AG09309 (cell line): Measurements from ENCODE around the gene ADAMTS4.

Experiments
- DNase-seq: peaks from one replicate; pipeline ENCODE4 v3.0.0-alpha.2; 2010; ENCODE audit warnings: low read depth
- H3K4me3 ChIP-seq: 2 replicates; pipeline ENCODE4 v1.5.1; 2011; ENCODE audit warnings: mild to moderate bottlenecking, low read depth, low read length, moderate library complexity; ENCODE audit not compliant: control insufficient read depth
- TF ChIP-seq, protein P1 (sequence below): IDR thresholded peaks from 2 replicates; pipeline ENCODE4 v1.5.1; 2011; ENCODE audit warnings: mild to moderate bottlenecking, low read depth, low read length, inconsistent platforms; ENCODE audit not compliant: insufficient read depth, control insufficient read depth; ENCODE audit errors: missing control alignments

The ADAMTS4 gene

GRCh38 chr1:161180639-161181038 is 18.2 kb downstream of the ADAMTS4 start:
- TF ChIP-seq, protein P1, sequence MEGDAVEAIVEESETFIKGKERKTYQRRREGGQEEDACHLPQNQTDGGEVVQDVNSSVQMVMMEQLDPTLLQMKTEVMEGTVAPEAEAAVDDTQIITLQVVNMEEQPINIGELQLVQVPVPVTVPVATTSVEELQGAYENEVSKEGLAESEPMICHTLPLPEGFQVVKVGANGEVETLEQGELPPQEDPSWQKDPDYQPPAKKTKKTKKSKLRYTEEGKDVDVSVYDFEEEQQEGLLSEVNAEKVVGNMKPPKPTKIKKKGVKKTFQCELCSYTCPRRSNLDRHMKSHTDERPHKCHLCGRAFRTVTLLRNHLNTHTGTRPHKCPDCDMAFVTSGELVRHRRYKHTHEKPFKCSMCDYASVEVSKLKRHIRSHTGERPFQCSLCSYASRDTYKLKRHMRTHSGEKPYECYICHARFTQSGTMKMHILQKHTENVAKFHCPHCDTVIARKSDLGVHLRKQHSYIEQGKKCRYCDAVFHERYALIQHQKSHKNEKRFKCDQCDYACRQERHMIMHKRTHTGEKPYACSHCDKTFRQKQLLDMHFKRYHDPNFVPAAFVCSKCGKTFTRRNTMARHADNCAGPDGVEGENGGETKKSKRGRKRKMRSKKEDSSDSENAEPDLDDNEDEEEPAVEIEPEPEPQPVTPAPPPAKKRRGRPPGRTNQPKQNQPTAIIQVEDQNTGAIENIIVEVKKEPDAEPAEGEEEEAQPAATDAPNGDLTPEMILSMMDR = peak; percentile 38
- no peak overlapping the region for H3K4me3 ChIP-seq
- no peak for DNase-seq

DNA sequence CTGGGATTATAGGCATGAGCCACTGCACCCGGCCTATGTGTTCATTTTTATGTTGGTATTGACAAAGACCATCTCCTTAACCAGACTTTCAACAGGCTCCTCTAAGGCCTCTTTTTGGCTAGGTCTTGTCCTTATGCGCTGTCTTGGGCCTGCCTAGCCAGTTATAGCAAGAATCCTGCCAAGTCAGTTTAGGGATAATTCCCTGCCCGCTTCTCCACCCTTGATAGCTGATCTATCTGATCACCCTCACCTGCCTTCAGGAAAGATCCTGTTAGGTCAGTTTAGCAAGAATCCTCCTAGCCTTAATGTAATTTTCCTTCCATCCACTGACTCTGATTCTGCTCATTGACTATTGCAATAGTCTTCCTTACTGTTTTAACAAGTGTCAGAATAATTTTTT is 19.2 kb downstream of the ADAMTS4 start:
- TF ChIP-seq, protein P1 = no peak
- H3K4me3 ChIP-seq = no peak overlapping the region
- no peak for DNase-seq

DNA sequence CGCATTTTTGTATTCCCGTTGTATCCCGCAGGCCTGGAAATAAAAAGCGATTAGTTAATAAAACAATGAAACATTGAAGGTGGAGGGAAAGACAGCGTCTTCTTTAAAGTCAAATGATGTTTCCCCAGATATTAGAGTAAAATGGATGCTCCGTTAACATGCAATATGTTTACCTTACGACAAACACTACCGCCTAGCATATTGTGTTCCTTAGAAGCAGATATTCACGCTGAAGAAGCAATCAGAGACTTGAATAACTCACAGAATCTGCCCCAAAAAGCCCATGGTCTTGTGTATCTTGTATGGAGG is 21.0 kb downstream of the ADAMTS4 start:
- no peak for DNase-seq
- TF ChIP-seq, protein P1 = no peak
- H3K4me3 ChIP-seq = no peak overlapping the region; the same call in 1 of the 2 replicates

- H3K4me3 ChIP-seq = peak within 1 kb of the TSS; percentile 99
Measured at GRCh38 chr1:161177112-161177935, 21.5 kb downstream of the ADAMTS4 start, which contains the start of gene B4GALT3. Gene B4GALT3 (minus strand): TSS chr1:161177507. CDS start chr1:161176060, 1,447 bp downstream.

GRCh38 chr1:161176468-161177111 is 22.3 kb downstream of the ADAMTS4 start:
- TF ChIP-seq, protein P1 = no peak
- H3K4me3 ChIP-seq = peak overlapping the region; percentile 99
- DNase-seq = no peak

More at GRCh38 chr1:161177112-161177935, 21.5 kb downstream of the ADAMTS4 start, which contains the start of gene B4GALT3:
- TF ChIP-seq, protein P1 = no peak
- DNase-seq = no peak

DNA sequence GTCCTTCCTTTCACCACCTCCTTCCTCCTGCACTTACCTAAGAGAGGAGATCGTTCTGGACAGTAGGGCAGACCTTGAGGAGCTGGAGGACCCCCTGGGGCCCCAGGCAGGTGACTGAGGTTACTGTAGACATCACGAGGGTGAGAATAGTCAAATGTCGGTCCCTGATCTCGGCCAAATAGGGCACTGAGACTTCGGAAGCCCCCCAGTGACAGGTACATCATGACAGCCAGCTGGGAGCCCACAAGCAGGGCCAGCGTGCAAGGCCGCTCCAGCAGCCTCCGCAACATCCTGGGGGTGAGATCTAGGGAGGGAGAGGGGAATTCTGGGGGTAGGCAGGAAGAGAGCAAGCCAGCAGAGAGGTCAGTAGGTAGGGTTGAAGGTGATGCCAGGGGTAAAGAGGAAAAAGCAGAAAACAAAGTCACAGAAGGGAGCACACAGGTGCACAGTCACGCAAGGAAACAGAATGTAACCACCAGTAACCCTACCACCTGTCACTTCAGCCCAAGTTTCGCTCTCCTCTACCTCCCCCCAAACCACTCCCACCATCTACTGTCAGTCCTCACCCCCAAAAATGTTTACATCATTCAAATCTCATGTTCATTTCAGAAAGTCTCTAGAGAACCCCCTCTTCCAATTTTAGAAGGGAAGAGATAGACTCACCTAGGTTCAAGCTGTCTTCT is 22.9 kb downstream of the ADAMTS4 start:
- no peak overlapping the region; the same call in 1 of the 2 replicates for H3K4me3 ChIP-seq
- DNase-seq = no peak
- TF ChIP-seq, protein P1 = no peak
